OCI-LY3 (cell line): ENCODE results near the gene RANBP10.

Experiments used
- H2AFZ ChIP-seq: fragments of 200-600, 300-600 bp; shearing (Covaris generic); 2 replicates; pipeline ENCODE4 v1.6.0; 2014; ENCODE audit warnings: antibody characterized with exemption, low read depth, low read length
- H3K27ac ChIP-seq: fragments of 200-600, 300-600 bp; sonication (generic); 2 replicates; pipeline ENCODE4 v1.5.1; 2014; ENCODE audit warnings: mild to moderate bottlenecking, low read length, moderate library complexity, mixed read lengths
- H3K27me3 ChIP-seq: fragments of 200-600, 300-600 bp; sonication (generic); 2 replicates; pipeline ENCODE4 v1.6.1; 2014; ENCODE audit warnings: low read depth, low read length, mixed read lengths
- H3K36me3 ChIP-seq: fragments of 200-600, 300-600 bp; sonication (generic); replicated peaks from 2 replicates; pipeline ENCODE3; 2014; ENCODE audit warnings: low read depth, low read length, mixed read lengths
- H3K4me1 ChIP-seq: fragments of 300-600, 200-600 bp; sonication (generic); 2 replicates; pipeline ENCODE4 v1.6.1; 2014; ENCODE audit warnings: low read length, mixed read lengths
- H3K4me2 ChIP-seq: fragments of 200-600, 300-600 bp; sonication (generic); 2 replicates; pipeline ENCODE4 v1.6.1; 2014; ENCODE audit warnings: low read length, mixed read lengths
- H3K4me3 ChIP-seq: fragments of 300-600, 200-600 bp; sonication (generic); 2 replicates; pipeline ENCODE4 v1.5.1; 2014; ENCODE audit warnings: antibody characterized with exemption, mild to moderate bottlenecking, low read length, moderate library complexity
- H3K79me2 ChIP-seq: fragments of 300-600, 200-600 bp; shearing (Covaris generic); 2 replicates; pipeline ENCODE4 v1.6.1; 2014; ENCODE audit warnings: mild to moderate bottlenecking, low read length, mixed read lengths
- H3K9ac ChIP-seq: fragments of 300-600, 200-600 bp; shearing (Covaris generic); 2 replicates; pipeline ENCODE4 v1.6.0; 2014; ENCODE audit warnings: mild to moderate bottlenecking, low read length, moderate library complexity
- H3K9me3 ChIP-seq: fragments of 200-600, 300-600 bp; shearing (Covaris generic); 2 replicates; pipeline ENCODE4 v1.6.1; 2014; ENCODE audit warnings: low read length, mixed read lengths; ENCODE audit not compliant: insufficient read depth
- H4K20me1 ChIP-seq: fragments of 200-600, 300-600 bp; sonication (generic); 2 replicates; pipeline ENCODE4 v1.6.1; 2016; ENCODE audit warnings: low read length, mixed read lengths; ENCODE audit not compliant: insufficient read depth
- CTCF ChIP-seq: fragments of 200-600, 300-600 bp; sonication (generic); IDR thresholded peaks from 2 replicates; pipeline ENCODE4 v1.5.1; 2014; ENCODE audit warnings: antibody characterized with exemption, low read length, low read depth
- EZH2phosphoT487 ChIP-seq: fragments of 200-600 bp; shearing (Covaris generic); IDR thresholded peaks from 2 replicates; pipeline ENCODE4 v1.6.1; 2018; ENCODE audit warnings: antibody characterized with exemption, mixed run types, low read depth

The RANBP10 gene

GRCh38 chr16:67760956-67761230 is 45.5 kb downstream of the RANBP10 start:
- no peaks in the 10 kb centered on the region for H3K27me3 ChIP-seq
- H3K9me3 ChIP-seq = no peaks in the 10 kb centered on the region
- no peak overlapping the region for H2AFZ ChIP-seq
- H3K4me3 ChIP-seq = no peak overlapping the region
- H4K20me1 ChIP-seq = 0 out of 2 replicates have a peak, but pooled peaks cover 9% of the 10 kb centered on the region
- TF ChIP-seq EZH2phosphoT487 (no peak), CTCF (no peak)
- no peak overlapping the region for H3K27ac ChIP-seq
- peaks cover 4% of the 10 kb centered on the region for H3K36me3 ChIP-seq
- H3K9ac ChIP-seq = no peak overlapping the region
- no peaks in the 10 kb centered on the region for H3K79me2 ChIP-seq
- H3K4me1 ChIP-seq = no peaks in the 10 kb centered on the region
- H3K4me2 ChIP-seq = no peak overlapping the region

DNA sequence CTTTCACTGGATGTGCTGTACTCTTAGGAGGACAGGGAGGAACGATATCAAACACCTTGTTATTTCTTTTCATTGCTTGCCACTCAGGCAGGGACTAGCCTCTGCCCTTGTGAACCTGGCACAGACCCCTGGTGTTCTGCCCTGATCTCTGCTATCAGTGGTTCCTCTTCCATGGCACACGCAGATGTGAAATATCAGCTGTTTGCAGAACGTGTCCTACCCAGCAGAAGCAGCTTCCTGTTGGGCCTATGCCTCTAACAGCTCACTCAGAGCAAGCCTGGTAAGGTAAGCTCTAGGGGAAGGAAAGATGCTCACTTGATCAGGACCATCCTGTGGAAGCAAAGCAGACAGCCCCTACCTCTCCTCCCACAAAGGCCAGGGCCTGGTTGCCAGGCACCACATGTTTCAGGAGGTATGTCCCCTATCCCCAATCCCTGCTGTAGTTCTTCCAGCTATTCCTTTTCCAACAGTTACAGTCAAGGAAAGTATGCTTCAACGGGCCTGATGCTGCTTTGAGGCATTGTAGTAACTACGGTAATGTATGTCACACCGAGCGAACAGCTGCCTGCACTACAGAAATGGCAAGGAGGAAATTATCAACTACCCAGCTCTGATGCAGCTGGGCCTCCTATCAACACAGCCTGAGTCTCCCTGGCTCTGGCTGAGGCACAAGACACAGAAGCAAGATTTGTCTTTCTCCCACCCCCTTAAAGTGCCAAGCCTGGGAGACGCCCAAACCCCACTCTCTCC is 46.0 kb downstream of the RANBP10 start:
- Histone ChIP-seq H3K9ac (no peak overlapping the region), H2AFZ (no peak overlapping the region), H3K27me3 (no peaks in the 10 kb centered on the region), H4K20me1 (0 out of 2 replicates have a peak, but pooled peaks cover 9% of the 10 kb centered on the region), H3K36me3 (peaks cover 4% of the 10 kb centered on the region), H3K27ac (no peak overlapping the region), H3K79me2 (no peaks in the 10 kb centered on the region), H3K4me1 (no peaks in the 10 kb centered on the region), H3K4me3 (no peak overlapping the region), H3K4me2 (no peak overlapping the region), H3K9me3 (no peaks in the 10 kb centered on the region)
- TF ChIP-seq EZH2phosphoT487 (no peak), CTCF (no peak)

DNA sequence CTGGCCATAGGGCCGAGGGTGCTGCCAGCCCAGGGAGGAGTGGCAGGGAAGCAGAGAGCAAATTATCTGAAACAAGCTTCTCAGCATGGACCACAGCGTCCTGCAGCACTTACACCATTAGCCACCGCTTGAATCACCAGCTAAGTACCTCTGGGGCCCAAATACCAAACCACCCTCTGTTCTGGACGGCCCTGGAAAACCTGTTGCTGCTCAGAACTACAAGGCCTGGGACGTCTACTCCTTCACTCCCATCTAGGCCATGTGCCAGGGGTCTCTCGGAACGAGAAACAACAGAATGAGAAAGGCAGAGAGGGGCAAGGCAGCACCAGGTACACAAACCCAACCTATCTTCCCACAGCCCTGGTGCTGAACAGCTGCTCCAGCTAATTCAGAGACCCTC is 47.4 kb downstream of the RANBP10 start:
- Histone ChIP-seq H3K27me3 (no peaks in the 10 kb centered on the region), H3K4me1 (no peaks in the 10 kb centered on the region), H3K4me3 (no peak overlapping the region), H4K20me1 (0 out of 2 replicates have a peak, but pooled peaks cover 12% of the 10 kb centered on the region), H3K36me3 (peaks cover 4% of the 10 kb centered on the region), H3K4me2 (no peak overlapping the region), H3K79me2 (no peaks in the 10 kb centered on the region), H3K27ac (no peak overlapping the region), H2AFZ (no peak overlapping the region), H3K9ac (no peak overlapping the region), H3K9me3 (no peaks in the 10 kb centered on the region)
- no peak for TF ChIP-seq EZH2phosphoT487

GRCh38 chr16:67758006-67758405 is 48.4 kb downstream of the RANBP10 start:
- TF ChIP-seq CTCF (no peak), EZH2phosphoT487 (no peak)
- H3K79me2 ChIP-seq = no peaks in the 10 kb centered on the region
- no peak overlapping the region for H3K4me3 ChIP-seq
- no peaks in the 10 kb centered on the region for H3K27me3 ChIP-seq
- H3K36me3 ChIP-seq = peaks cover 4% of the 10 kb centered on the region
- H3K9ac ChIP-seq = no peak overlapping the region
- 0 out of 2 replicates have a peak, but pooled peaks cover 10% of the 10 kb centered on the region for H4K20me1 ChIP-seq
- no peak overlapping the region for H3K4me2 ChIP-seq
- no peak overlapping the region for H3K27ac ChIP-seq
- no peak overlapping the region for H2AFZ ChIP-seq
- H3K4me1 ChIP-seq = no peaks in the 10 kb centered on the region
- H3K9me3 ChIP-seq = no peaks in the 10 kb centered on the region
